DLD1 (cell line): ENCODE data around the gene FOXD4.
"Not testable (repeated sequence)": the region's sequence is repeated elsewhere in the genome, so short reads cannot be mapped to it uniquely, and the experiment has no call there.

Source experiments
- in situ Hi-C: cut with HindIII; loops from 2 replicates; pipeline ENCODE4 v1.10.0; 2017; ENCODE audit warnings: low sequenced_read_pairs

Gene FOXD4

GRCh38 chr9:117995-118467 lies at the start of gene FOXD4:
TSS of gene FOXD4 (minus strand) at chr9:118417. CDS start at chr9:118119, 298 bp downstream.
- in situ Hi-C loops = not testable (repeated sequence)

GRCh38 chr9:159871-160270 lies 41.7 kb upstream of the FOXD4 start:
- in situ Hi-C loops = not testable (repeated sequence)

DNA sequence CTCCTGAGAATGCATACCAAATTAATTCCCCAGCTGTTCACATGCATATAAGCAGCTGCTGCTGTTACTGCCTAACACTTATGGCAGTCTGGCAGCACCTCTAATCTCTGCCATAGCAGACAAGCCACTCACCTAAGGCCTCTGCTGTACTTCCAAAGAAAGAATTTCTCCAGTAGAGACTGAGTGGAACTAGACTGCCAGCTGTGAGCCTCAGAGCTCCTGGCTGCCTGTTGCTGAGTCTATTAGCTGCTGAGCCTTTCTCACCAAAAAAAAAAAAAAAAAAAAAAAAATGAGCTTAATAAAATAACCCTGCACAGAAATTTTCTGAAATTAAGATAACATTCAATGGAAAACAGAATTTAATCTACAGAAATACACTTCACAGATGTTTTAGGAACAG lies 33.0 kb upstream of the FOXD4 start:
- in situ Hi-C loops = not testable (repeated sequence)

GRCh38 chr9:139880-140279 lies 21.7 kb upstream of the FOXD4 start:
- in situ Hi-C loops = not testable (repeated sequence)

DNA sequence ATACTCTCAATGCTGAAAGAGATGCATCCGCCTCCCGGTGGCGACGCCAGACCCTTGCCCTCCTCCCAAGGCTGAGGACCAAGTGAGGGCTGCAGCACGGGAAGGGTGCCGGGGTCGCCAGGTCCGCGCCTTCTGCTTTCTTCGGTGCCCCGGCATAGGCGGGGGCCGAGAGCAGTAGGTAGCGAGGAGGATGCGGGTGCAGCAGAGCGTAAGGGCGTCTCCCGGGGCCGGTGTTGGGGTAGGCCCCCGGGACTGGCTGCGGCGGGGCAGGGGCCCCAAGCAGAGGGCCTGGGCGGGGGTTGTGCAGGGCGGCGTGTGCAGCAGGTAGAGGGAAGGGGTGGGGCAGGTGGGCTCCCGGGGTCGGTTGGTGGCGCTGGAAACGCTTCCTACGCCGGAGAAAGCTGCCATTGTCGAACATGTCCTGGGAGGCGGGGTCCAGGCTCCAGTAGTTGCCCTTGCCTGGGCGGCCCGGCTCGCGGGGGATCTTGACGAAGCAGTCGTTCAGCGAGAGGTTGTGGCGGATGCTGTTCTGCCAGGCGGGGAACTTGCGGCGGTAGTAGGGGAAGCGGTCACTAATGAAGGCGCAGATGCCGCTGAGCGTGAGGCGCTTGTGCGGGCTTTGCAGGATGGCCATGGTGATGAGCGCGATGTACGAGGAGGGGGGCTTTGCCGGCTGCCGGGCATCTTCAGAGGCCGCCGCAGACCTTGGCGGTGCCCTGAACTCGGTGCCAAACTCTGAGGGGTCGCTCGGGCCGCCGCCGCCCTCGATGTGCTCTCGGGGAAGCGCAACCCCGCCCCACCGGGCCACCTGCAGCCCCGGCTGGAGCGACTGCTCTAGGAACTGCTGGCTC lies 848 bp downstream of the FOXD4 start:
- in situ Hi-C loops = not testable (repeated sequence)

DNA sequence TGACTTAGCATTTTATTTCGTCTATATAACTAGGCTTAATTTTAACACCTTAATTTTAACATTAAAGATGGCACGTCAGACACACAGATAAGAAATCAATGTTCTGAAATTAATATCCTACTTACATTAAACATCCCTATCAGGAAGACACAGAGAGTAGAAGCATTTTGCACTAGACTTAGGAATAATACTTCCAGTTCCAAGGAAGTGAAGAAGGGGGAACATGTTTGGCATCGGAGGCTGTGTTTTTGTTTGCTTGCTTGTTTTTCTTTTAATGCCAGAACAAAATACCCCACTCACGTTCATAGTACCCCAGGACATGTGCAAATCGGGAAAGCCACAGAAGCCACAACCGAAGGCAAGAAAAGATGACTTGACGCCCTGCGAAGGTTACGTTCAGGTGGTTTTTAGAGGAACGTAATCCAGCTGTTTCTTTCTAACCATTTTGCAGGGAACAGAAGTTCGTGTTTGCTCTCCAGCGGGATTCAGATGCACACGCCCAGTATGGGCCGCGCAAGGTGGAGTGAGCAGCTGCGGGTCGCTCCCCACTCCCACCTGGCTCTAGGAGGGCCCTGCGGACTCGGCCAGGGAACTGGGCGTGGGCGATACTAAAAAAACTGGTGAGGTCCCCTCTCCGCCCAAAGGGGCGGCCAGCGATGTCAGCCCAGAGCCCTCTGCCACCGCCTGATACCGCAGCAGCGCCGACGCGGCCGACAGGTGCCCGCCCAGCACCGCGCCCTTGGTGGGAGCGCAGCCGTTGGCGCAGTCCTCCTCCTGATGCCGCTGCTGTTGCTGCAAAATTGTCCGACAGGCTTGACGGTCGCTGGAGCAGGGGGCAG lies 1.8 kb downstream of the FOXD4 start:
- in situ Hi-C loops = not testable (repeated sequence)

DNA sequence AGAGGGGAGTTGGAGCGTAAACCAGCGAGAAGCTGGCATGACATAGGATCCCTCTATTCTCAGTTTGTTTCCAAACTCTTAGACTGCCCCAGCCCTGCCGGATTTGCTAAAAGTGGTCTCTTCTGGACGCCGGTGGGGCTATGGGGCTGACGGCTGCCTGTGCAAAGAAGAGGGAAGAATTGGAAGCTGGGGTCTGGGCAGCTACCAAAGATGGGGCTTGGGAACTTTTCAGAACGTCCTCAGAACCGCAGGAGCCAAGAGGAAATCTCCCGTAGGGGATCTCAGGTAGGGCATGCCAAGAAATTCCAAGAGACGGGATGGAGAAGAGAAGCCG lies 3.1 kb downstream of the FOXD4 start:
- in situ Hi-C loops = not testable (repeated sequence)

- in situ Hi-C loops = not testable (repeated sequence)
These were observed 3.7 kb downstream of the FOXD4 start for GRCh38 chr9:114267-115117.

GRCh38 chr9:113468-114266 lies 4.5 kb downstream of the FOXD4 start:
- in situ Hi-C loops = not testable (repeated sequence)

DNA sequence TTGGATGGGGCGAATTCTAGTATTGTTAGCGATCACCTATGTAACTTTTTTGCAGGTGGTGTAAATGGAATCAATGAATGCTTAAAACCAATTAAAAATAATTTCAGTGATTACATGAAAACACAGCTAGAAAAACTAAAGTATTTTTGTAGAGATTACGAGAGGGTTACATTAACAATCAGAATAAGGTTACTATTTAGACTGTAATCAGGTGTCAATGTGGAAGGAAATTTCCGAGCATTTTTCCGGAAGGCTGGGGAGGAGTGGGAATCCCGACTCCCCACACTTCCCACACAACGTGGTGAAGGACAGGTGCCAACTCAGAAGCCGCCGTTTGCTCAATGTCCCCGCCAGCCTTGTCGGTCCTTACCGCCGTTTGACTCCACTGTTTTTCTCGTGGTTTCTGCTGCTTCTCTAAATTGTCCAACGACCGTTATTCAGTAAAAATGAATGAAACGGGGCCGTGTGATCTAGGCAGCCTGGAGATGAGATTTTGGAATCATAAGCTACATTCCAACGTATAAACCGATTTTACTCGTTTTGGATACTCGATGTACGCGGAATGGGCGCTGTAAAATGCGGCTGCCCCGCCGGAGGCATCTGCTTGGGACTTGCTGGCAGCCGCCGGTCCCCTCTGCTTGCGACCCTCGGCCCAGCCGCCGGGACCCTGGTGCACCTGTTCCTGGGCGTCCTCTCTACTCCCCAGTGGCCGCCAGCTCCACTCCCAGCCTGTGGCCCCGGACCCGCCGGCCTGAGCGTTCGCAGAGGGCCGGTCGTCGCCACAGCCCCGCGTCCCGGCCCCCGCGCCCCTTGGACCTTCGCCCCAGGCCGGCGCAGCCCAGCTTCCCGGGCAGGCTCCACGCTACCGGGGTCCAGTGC lies 5.4 kb downstream of the FOXD4 start:
- in situ Hi-C loops = not testable (repeated sequence)

- in situ Hi-C loops = not testable (repeated sequence)
These were observed 7.5 kb downstream of the FOXD4 start for GRCh38 chr9:110672-111071.

DNA sequence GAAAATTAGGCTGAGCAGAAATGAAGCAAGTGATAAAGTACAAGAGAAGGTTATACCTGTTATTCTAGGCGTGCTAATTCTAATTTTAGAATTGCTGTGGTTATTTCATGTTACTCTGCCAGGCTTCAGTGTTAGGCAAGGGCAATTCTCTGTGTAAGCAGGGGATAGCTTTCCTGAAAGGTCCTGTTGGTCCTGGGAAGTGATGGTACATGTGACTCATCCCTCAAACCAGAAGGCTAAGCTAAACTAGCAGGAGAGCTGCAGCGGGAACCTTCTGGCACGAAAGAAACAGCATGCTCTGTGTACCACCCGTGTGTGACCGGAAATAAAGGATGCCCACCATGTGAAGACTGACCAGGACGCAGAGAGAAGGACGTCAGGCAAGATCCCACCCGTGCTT lies 8.7 kb downstream of the FOXD4 start:
- in situ Hi-C loops = not testable (repeated sequence)

- in situ Hi-C loops = not testable (repeated sequence)
These were observed 9.3 kb downstream of the FOXD4 start for GRCh38 chr9:108742-109495.

DNA sequence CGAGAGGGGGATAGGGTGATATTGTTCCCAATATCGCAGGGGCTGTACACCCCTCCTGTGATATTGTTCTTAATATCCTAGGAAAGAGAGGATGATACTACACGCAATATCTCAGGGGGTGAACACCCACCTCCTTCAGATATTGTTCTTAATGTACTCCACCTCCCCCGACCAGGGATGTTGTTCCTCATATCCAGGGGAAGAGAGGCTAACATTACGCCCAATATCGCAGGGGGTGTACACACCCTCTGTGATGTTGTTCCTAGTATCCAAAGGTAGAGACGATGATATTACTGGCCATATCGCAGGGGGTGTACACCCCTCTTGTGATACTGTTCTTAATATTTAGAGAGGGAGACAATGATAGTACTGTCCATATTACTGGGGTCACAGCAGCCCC lies 12.2 kb downstream of the FOXD4 start:
- in situ Hi-C loops = not testable (repeated sequence)

DNA sequence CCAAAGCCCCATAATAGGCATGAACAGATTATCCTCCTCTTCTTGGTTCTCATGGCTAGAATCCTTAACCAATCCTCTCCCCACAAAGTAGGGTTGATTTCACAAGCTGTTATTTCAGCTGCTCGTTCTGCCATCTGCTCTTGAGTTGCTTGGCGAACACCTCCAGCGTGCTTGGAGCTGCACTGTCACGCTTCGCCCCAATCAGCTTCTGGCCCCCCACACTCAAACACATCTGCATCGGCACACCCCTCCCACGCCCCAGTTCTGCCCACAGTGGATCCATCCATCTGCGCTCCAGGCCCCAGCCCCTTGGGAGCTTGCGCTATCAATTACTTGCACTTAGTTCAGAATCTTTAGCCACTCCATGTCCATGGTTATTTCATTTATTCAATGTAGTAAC lies 17.8 kb downstream of the FOXD4 start:
- in situ Hi-C loops = not testable (repeated sequence)

GRCh38 chr9:99867-100266 lies 18.4 kb downstream of the FOXD4 start:
- in situ Hi-C loops = not testable (repeated sequence)

DNA sequence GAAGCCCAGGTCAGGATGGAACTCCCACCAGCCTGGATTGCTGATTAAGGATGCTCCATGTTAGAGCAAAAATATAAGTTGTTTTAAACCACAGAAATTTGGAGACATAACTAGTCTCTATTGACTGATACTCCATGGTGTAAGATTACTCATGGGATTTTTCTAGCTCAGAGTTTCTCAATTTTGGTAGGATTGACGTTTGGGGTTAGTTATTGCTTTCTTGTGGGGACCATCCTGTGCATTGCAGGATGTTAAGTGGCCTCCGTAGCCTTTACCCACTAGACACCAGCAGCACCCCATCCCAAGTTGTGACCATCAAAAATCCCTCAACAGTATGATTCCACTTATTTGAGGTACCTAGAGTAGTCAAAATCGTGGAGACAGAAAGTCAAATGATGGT lies 19.4 kb downstream of the FOXD4 start:
- in situ Hi-C loops = not testable (repeated sequence)

- in situ Hi-C loops = not testable (repeated sequence)
These were observed 23.2 kb downstream of the FOXD4 start for GRCh38 chr9:94992-95391.
